Keratinocyte (primary cell): Measurements from ENCODE around the gene EGR2. TPM values are rescaled to one million over a fixed set of nuclear protein-coding genes. Genes with fewer than 3 reads are reported as not detected.

Source experiments
- DNase-seq: peaks from one replicate; pipeline ENCODE4 v3.0.0-alpha.2; 2011; ENCODE audit warnings: low read depth, missing footprints, low spot score
- FAIRE-seq: peaks from 2 replicates; lab custom pipeline; 2011; peaks lifted over from hg19 to GRCh38; lab: Jason Lieb, UNC
- H2AFZ ChIP-seq: 2 replicates; pipeline ENCODE4 v1.6.0; 2012; ENCODE audit warnings: low read length, control low read depth, inconsistent platforms; ENCODE audit not compliant: control insufficient read depth
- H3K27ac ChIP-seq: 2 replicates; pipeline ENCODE4 v1.5.1; 2011; ENCODE audit warnings: low read length; ENCODE audit not compliant: control insufficient read depth, insufficient read depth
- H3K27me3 ChIP-seq: 3 replicates; pipeline ENCODE4 v1.6.0; 2011; ENCODE audit warnings: low read length; ENCODE audit not compliant: control insufficient read depth, insufficient read depth; ENCODE audit errors: extremely low read depth
- H3K36me3 ChIP-seq, 2 experiments: 2 replicates in 1 of 2; 3 replicates in 1 of 2; pipeline ENCODE4 v1.5.1; 2011; ENCODE audit warnings: low read length in 2 of 2, mild to moderate bottlenecking in 1 of 2; ENCODE audit not compliant: control insufficient read depth in 2 of 2, insufficient read depth in 2 of 2; ENCODE audit errors: extremely low read depth in 1 of 2
- H3K4me1 ChIP-seq: 3 replicates; pipeline ENCODE4 v1.5.1; 2011; ENCODE audit warnings: low read length; ENCODE audit not compliant: control insufficient read depth, insufficient read depth; ENCODE audit errors: extremely low read depth
- H3K4me2 ChIP-seq: 3 replicates; pipeline ENCODE4 v1.6.0; 2011; ENCODE audit warnings: low read depth, low read length; ENCODE audit not compliant: control insufficient read depth, insufficient read depth; ENCODE audit errors: extremely low read depth
- H3K4me3 ChIP-seq, 3 experiments: fragments of 200-600 bp in 1 of 3; sonication (generic) in 1 of 3; 2 replicates in 2 of 3; 3 replicates in 1 of 3; pipeline ENCODE4 v1.5.1; 2011 to 2016; ENCODE audit warnings: low read length in 3 of 3, mild to moderate bottlenecking in 3 of 3, control low read depth in 2 of 3, inconsistent platforms in 1 of 3, low read depth in 1 of 3, mixed read lengths in 1 of 3, mixed run types in 1 of 3, moderate library complexity in 1 of 3; ENCODE audit not compliant: control insufficient read depth in 2 of 3, insufficient read depth in 2 of 3; ENCODE audit errors: extremely low read depth in 1 of 3
- H3K79me2 ChIP-seq: 2 replicates; pipeline ENCODE4 v1.6.0; 2012; ENCODE audit warnings: low read length; ENCODE audit not compliant: control insufficient read depth, insufficient read depth
- H3K9ac ChIP-seq: 3 replicates; pipeline ENCODE4 v1.6.0; 2011; ENCODE audit warnings: low read length; ENCODE audit not compliant: control insufficient read depth, insufficient read depth; ENCODE audit errors: extremely low read depth
- H3K9me1 ChIP-seq: 3 replicates; pipeline ENCODE4 v1.6.0; 2011; ENCODE audit warnings: low read length; ENCODE audit not compliant: control insufficient read depth, insufficient read depth; ENCODE audit errors: extremely low read depth
- H3K9me3 ChIP-seq: 2 replicates; pipeline ENCODE4 v1.5.1; 2012; ENCODE audit warnings: low read depth, low read length; ENCODE audit not compliant: control insufficient read depth
- H4K20me1 ChIP-seq: 3 replicates; pipeline ENCODE4 v1.6.0; 2011; ENCODE audit warnings: low read length; ENCODE audit not compliant: control insufficient read depth, insufficient read depth; ENCODE audit errors: extremely low read depth
- EZH2 ChIP-seq: IDR thresholded peaks from one replicate; pipeline ENCODE4 v1.6.1; 2012; ENCODE audit warnings: inconsistent platforms, mild to moderate bottlenecking, low read length, moderate library complexity
- dilution Hi-C: fragments of 300-500 bp; cut with MboI; formaldehyde crosslinking; loops from one replicate; pipeline ENCODE4 v1.7.0; 2020; ENCODE audit warnings: low sequenced_read_pairs; ENCODE audit not compliant: extremely low pct_ligation_motif_present
- polyA plus RNA-seq, 5 experiments: library from polyadenylated mRNA; depleted of rRNA in 3 of 5; stranded (reverse) in 3 of 5; stranded (forward) in 1 of 5; unstranded in 1 of 5; fragments of >200 nt; gene quantifications; 1 replicate in 1 of 5; 2 replicates in 3 of 5; 3 replicates in 1 of 5; pipeline versions ENCODE4 v1.2.1 to v1.2.3, GENCODE V29; 2011 to 2012; ENCODE audit warnings: missing spikeins in 2 of 5, low read depth in 1 of 5, low replicate concordance in 1 of 5
- TF ChIP-seq, protein P1 (sequence below), 3 experiments: IDR thresholded peaks in 1 of 3; conservative IDR thresholded peaks in 1 of 3; optimal IDR thresholded peaks in 1 of 3; 2 replicates in 2 of 3; 3 replicates in 1 of 3; pipeline versions ENCODE3 to v1.5.1; 2011; ENCODE audit warnings: low read length in 3 of 3, mild to moderate bottlenecking in 3 of 3, moderate library complexity in 2 of 3, control low read depth in 1 of 3, inconsistent platforms in 1 of 3; ENCODE audit not compliant: insufficient read depth in 2 of 3; ENCODE audit errors: extremely low read depth in 1 of 3

The EGR2 gene
- polyA plus RNA-seq, 1 donor (not counting 4 experiments of a cell fraction or from before 2014, with no cell fraction given): 0.22 TPM

DNA sequence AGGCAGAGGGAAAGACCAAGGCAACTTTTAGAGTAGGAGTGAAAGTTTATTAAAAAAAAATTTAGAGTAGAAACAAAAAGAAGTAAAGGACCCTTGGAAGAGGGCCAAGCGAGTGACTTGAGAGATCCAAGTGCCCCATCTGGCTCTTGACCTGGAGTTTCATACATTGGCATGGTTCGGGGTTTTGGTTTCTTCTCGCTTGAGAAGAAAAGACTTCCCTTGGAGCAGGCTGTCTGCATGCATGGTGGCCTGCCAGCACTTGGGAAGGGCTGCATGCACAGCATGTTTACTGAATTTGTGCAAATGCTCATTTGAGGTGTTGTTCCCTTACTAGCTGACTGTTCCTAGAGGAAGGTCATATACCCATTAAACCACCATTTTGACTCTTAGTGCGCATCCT, 20.4 kb downstream of the EGR2 start:
- no peaks in the 10 kb centered on the region for H4K20me1 ChIP-seq
- H3K9ac ChIP-seq: no peak overlapping the region
- H3K4me2 ChIP-seq: no peak overlapping the region
- H3K9me1 ChIP-seq: no peaks in the 10 kb centered on the region
- no peaks in the 10 kb centered on the region for H3K9me3 ChIP-seq
- dilution Hi-C loops: no loop called here
- TF ChIP-seq, protein P1, sequence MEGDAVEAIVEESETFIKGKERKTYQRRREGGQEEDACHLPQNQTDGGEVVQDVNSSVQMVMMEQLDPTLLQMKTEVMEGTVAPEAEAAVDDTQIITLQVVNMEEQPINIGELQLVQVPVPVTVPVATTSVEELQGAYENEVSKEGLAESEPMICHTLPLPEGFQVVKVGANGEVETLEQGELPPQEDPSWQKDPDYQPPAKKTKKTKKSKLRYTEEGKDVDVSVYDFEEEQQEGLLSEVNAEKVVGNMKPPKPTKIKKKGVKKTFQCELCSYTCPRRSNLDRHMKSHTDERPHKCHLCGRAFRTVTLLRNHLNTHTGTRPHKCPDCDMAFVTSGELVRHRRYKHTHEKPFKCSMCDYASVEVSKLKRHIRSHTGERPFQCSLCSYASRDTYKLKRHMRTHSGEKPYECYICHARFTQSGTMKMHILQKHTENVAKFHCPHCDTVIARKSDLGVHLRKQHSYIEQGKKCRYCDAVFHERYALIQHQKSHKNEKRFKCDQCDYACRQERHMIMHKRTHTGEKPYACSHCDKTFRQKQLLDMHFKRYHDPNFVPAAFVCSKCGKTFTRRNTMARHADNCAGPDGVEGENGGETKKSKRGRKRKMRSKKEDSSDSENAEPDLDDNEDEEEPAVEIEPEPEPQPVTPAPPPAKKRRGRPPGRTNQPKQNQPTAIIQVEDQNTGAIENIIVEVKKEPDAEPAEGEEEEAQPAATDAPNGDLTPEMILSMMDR (optimal IDR thresholded peaks at IDR 0.05 in 1 of 3, IDR thresholded peaks at IDR 0.05 in 1 of 3, conservative IDR thresholded peaks at IDR 0.05 in 1 of 3; ENCODE audit: extremely low read depth in 1 of 3, insufficient read depth in 2 of 3, low read length in 3 of 3): no peak
- TF ChIP-seq EZH2: no peak
- DNase-seq (no peak), FAIRE-seq (no peak)
- H2AFZ ChIP-seq: no peak overlapping the region
- H3K4me1 ChIP-seq: no peaks in the 10 kb centered on the region
- H3K4me3 ChIP-seq: no peak overlapping the region
- no peaks in the 10 kb centered on the region for H3K79me2 ChIP-seq
- peaks cover 10% of the 10 kb centered on the region for H3K27me3 ChIP-seq
- no peaks in the 10 kb centered on the region for H3K36me3 ChIP-seq
- H3K27ac ChIP-seq: no peak overlapping the region

DNA sequence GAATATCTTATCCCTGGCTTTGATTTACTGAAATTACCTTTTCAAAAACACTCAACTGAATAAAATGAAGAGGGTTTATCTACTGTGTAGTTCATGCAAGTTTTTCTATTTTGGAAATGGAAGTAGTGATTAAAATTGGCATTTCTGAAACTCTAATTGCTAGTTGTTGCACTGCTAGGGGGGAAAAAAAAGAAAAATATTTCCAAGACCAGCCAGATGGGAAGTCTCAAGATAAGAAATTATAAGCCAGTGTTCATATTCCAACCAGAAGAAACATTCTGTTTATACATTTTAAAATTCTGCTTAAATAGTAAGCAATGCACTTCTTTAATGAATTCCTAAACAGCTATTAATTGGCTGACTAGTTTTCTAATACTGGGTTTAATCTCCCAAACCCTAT, 21.1 kb downstream of the EGR2 start:
- no peak overlapping the region for H3K4me2 ChIP-seq

More for the DNA sequence above, 21.1 kb downstream of the EGR2 start:
- dilution Hi-C loops: no loop called here
- H4K20me1 ChIP-seq: no peaks in the 10 kb centered on the region
- no peak overlapping the region for H3K27ac ChIP-seq
- no peaks in the 10 kb centered on the region for H3K9me1 ChIP-seq
- no peak overlapping the region for H2AFZ ChIP-seq
- FAIRE-seq: no peak
- H3K4me3 ChIP-seq: no peak overlapping the region
- no peaks in the 10 kb centered on the region for H3K79me2 ChIP-seq
- H3K4me1 ChIP-seq: no peaks in the 10 kb centered on the region
- peaks cover 10% of the 10 kb centered on the region for H3K27me3 ChIP-seq
- H3K36me3 ChIP-seq: no peaks in the 10 kb centered on the region
- H3K9ac ChIP-seq: no peak overlapping the region
- TF ChIP-seq, protein P1 (optimal IDR thresholded peaks at IDR 0.05 in 1 of 3, IDR thresholded peaks at IDR 0.05 in 1 of 3, conservative IDR thresholded peaks at IDR 0.05 in 1 of 3; ENCODE audit: extremely low read depth in 1 of 3, insufficient read depth in 2 of 3, low read length in 3 of 3): no peak
- TF ChIP-seq EZH2: no peak
- no peaks in the 10 kb centered on the region for H3K9me3 ChIP-seq
- DNase-seq: no peak
